ENCODE results near the gene GATAD2A.

Gene GATAD2A

DNA sequence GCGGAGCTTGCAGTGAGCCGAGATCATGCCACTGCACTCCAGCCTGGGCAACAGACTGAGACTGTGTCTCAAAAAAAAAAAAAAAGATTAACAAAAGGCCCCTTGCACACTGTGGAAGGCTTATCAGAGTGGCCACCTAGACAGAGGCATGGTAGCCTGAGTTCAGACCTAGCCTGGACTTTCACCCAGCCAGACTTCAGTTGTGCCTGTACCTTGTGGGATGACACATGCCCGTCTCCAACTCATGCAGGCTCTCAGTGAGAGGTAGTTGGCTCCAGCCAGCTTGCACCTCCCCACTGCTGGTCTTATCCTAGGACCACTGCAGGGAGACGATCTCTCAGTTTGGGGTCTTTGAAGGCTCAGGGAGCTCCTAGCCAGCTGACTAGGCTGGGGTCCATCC, 52.2 kb downstream of the GATAD2A start:
- TF ChIP-seq TAF1 (IDR thresholded peaks at IDR 0.05; ENCODE audit: borderline replicate concordance, low read depth, low read length), result no peak
- TF ChIP-seq POLR2A (IDR thresholded peaks at IDR 0.05; ENCODE audit: low read depth, low read length), result no peak
- no peak for TF ChIP-seq POLR2AphosphoS5 (IDR thresholded peaks at IDR 0.05; ENCODE audit: low read depth, low read length)
- DNase-seq (ENCODE audit: insufficient read length) (no peak), FAIRE-seq (no peak)

DNA sequence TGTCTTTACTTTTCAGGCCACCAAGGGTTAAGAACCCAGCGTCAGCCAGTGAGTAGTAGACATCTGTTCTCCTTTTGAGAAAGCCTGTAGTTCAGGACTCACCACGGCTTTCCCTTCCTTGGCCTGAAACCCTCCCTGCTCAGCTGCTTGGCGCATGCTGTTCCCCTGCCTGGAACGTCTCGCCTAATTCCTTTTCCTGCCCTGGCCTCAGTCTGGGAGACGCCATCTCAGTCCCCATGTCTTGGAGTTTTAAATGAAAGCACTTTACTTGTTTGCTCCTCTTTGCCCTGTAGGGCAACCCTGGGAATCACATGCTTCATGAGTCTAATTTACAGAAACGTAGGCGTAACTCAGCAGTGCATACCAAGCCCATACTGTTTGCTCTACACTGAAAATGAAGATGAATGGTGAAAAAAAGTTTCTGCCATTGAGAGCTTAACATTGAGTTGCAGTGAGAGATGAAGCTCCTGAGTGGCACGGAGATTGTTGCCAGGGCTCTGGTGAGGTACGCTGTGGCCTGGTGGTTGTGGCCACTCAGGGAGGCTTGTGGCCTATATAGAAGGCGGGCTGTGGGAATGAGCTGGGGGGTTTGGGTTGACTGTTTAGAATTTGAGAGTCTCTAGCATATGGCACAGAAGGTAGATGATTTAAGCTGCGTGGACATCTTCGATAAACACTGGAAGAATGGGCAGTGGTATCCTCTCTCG, 52.8 kb downstream of the GATAD2A start:
- DNase-seq (ENCODE audit: insufficient read length), result no peak
- TF ChIP-seq POLR2A (IDR thresholded peaks at IDR 0.05; ENCODE audit: low read depth, low read length), result no peak
- TF ChIP-seq TAF1 (IDR thresholded peaks at IDR 0.05; ENCODE audit: borderline replicate concordance, low read depth, low read length), result no peak
- TF ChIP-seq POLR2AphosphoS5 (IDR thresholded peaks at IDR 0.05; ENCODE audit: low read depth, low read length), result no peak
- peak; percentile 21 for FAIRE-seq

- no peak for TF ChIP-seq POLR2A (IDR thresholded peaks at IDR 0.05; ENCODE audit: low read depth, low read length)
- TF ChIP-seq POLR2AphosphoS5 (IDR thresholded peaks at IDR 0.05; ENCODE audit: low read depth, low read length), result no peak
- TF ChIP-seq TAF1 (IDR thresholded peaks at IDR 0.05; ENCODE audit: borderline replicate concordance, low read depth, low read length), result no peak
- DNase-seq (ENCODE audit: insufficient read length), result no peak
- no peak for FAIRE-seq
Observed at GRCh38 chr19:19459073-19459472, 53.6 kb downstream of the GATAD2A start.

DNA sequence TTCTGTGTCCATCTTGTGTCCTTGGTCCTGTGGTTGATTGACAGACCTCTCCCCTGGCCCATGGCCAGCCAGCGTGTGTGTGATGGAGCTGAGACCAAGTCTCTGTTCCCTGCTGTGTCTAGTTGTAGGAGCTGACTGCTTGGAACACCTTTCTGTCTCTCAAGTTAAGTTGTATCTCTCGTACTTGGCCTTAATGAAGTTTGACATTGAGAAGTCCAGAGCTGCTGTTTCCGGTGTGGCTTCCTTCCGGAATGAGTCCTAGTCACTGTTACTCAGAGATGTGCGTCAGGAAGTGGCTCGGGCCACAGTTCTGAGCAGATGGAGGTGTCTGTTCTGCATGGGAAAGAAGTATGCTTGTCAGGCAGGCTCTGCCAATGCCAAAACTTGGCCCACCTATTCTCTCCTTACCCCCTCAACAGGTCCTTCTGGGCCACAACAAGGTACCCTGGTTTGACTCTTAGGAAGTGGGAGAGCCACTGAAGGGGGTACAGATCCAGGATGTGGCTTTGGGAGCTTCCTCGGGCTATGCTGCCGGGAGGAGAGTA, 54.3 kb downstream of the GATAD2A start:
- no peak for DNase-seq (ENCODE audit: insufficient read length)
- peak; percentile 91 for FAIRE-seq
- TF ChIP-seq POLR2AphosphoS5 (IDR thresholded peaks at IDR 0.05; ENCODE audit: low read depth, low read length) (no peak), TAF1 (IDR thresholded peaks at IDR 0.05; ENCODE audit: borderline replicate concordance, low read depth, low read length) (no peak), POLR2A (IDR thresholded peaks at IDR 0.05; ENCODE audit: low read depth, low read length) (no peak)

DNA sequence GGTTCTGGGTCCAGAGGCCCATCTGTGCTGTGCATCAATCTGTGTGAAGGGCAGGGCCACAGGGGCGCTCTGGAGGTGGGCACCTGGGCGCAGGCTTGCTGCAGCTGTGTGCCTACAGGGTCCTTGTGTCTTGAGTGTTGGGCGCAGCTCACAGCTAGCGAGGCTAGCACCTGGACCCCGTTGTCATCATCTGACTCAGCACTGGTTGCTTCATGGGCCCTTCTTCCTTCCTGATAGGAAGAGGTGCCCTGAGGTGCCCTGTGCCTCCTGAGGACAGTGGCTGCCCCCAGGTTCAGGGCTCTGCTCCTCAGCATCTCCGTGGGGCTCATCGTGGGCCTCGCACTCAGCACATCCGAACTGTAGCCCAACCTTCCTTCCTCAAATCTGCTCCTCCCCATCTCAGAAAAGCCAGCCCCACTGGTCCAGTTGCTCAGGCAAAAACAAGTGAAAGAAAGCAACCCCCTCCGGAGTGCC, 54.8 kb downstream of the GATAD2A start:
- DNase-seq (ENCODE audit: insufficient read length) (no peak), FAIRE-seq (no peak)
- TF ChIP-seq POLR2AphosphoS5 (IDR thresholded peaks at IDR 0.05; ENCODE audit: low read depth, low read length) (no peak), TAF1 (IDR thresholded peaks at IDR 0.05; ENCODE audit: borderline replicate concordance, low read depth, low read length) (no peak), POLR2A (IDR thresholded peaks at IDR 0.05; ENCODE audit: low read depth, low read length) (no peak)

- DNase-seq (ENCODE audit: insufficient read length) (no peak), FAIRE-seq (peak; percentile 83)
Observed at GRCh38 chr19:19460761-19461265, 55.3 kb downstream of the GATAD2A start.

DNA sequence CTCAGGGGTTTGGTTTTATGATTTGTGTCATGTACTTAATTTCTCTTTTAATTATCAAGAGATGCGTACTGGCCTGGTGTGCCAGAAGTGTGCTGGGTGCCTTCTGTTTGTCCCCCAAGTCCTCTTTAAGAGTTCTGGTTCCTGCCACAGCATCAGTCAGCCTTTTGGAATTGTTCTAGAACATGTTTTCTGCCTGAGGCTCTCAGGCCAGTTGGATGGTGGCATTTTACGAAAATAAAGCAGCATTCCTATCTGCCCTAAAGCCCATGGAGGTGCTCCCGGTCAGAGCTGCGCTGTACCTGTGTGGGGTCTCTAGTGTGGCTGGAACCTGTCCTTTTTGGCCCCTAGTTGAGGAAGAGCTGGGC, 55.8 kb downstream of the GATAD2A start:
- DNase-seq (ENCODE audit: insufficient read length) (no peak), FAIRE-seq (no peak)
- TF ChIP-seq POLR2A (IDR thresholded peaks at IDR 0.05; ENCODE audit: low read depth, low read length), result no peak
- no peak for TF ChIP-seq POLR2AphosphoS5 (IDR thresholded peaks at IDR 0.05; ENCODE audit: low read depth, low read length)
- no peak for TF ChIP-seq TAF1 (IDR thresholded peaks at IDR 0.05; ENCODE audit: borderline replicate concordance, low read depth, low read length)

More at GRCh38 chr19:19460761-19461265, 55.3 kb downstream of the GATAD2A start:
- TF ChIP-seq POLR2AphosphoS5 (IDR thresholded peaks at IDR 0.05; ENCODE audit: low read depth, low read length) (no peak), TAF1 (IDR thresholded peaks at IDR 0.05; ENCODE audit: borderline replicate concordance, low read depth, low read length) (no peak), POLR2A (IDR thresholded peaks at IDR 0.05; ENCODE audit: low read depth, low read length) (no peak)

GRCh38 chr19:19461671-19462622, 56.5 kb downstream of the GATAD2A start:
- no peak for DNase-seq (ENCODE audit: insufficient read length)

DNA sequence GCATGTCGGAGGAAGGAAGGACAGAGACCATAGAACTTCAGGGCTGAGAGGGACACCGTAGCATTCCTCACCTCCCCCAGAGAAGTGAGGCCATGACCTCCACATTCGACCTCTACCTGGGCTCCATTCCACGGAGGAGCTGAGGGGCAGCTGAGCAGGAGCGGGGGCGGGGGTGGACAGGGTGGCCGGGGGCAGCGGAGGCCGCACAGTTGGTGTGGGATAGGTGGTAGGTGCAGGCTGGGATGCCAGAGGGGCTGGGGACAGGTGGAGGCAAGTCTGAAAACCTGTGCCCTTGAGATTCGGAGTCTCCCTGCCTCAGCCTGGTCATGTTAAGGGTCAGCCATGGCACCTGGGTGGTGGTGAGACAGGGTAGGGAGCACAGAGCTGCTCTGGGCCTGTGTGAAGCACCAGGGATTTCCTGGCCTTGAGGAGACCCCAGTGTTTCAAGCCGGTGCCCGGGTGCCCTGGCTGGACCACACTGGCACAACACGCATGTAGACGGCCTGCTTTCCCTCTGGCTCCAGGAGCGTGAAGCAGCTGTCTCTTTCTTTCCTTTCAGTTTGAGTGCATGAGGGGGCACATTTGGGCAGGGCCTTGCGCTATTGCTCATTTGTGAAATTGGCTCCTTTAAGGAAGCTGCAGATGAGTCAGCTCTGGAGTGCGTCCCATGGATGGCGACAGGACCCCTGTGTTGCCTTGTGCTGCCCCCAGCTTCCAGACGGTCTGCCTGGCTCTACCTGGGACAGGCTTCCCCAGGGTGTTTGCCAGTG, 58.1 kb downstream of the GATAD2A start:
- no peak for FAIRE-seq
- TF ChIP-seq POLR2A (IDR thresholded peaks at IDR 0.05; ENCODE audit: low read depth, low read length) (0 out of 2 replicates have a peak, but pooled peaks have one; percentile 41), TAF1 (IDR thresholded peaks at IDR 0.05; ENCODE audit: borderline replicate concordance, low read depth, low read length) (no peak)
- no peak for DNase-seq (ENCODE audit: insufficient read length)

More at GRCh38 chr19:19461671-19462622, 56.5 kb downstream of the GATAD2A start:
- TF ChIP-seq POLR2AphosphoS5 (IDR thresholded peaks at IDR 0.05; ENCODE audit: low read depth, low read length) (no peak), POLR2A (IDR thresholded peaks at IDR 0.05; ENCODE audit: low read depth, low read length) (no peak), TAF1 (IDR thresholded peaks at IDR 0.05; ENCODE audit: borderline replicate concordance, low read depth, low read length) (no peak)
- no peak for FAIRE-seq

DNA sequence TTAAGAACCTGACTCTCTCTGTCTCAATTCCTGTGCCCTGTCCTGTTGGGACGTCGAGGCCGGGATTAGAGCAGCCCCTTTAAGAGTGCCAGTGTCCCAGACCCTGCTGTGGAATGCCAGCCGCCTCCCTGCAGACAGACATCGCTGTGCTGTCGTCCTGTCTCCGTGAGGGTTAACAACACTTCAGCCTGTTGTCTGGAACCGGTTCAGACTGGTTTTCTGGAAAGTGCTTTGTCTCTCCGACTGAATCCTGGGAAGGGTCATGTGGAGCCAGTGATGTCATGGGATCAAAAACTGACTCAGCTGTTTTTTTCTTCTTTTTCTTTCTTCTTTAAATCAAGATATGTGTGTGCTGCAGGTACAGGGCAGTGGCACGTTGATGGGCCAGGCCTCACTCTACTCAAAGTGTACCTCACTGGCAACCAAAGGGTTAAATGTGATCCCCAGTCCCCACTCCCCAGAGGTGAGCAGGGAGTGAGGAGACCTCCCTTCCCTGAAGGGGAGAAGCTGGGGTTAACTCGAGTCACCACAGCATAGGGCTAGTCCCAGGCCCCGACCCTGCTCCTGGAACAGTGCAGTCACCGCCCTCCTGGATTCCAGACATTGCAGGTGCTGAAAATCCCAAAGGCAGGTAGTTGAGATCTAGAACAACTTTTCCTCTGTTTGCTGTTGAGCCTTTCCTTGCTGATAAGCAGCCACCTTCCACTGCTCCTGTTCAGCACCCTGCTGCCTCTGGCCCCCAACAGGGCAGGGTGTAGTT, 59.0 kb downstream of the GATAD2A start:
- TF ChIP-seq TAF1 (IDR thresholded peaks at IDR 0.05; ENCODE audit: borderline replicate concordance, low read depth, low read length) (no peak), POLR2AphosphoS5 (IDR thresholded peaks at IDR 0.05; ENCODE audit: low read depth, low read length) (no peak), POLR2A (IDR thresholded peaks at IDR 0.05; ENCODE audit: low read depth, low read length) (no peak; the same call in 1 of the 2 replicates)
- FAIRE-seq (no peak), DNase-seq (ENCODE audit: insufficient read length) (no peak)
